GM18861 (cell line): ENCODE measurements around the gene HLTF.
"Not testable (repeated sequence)": the region's sequence is repeated elsewhere in the genome, so short reads cannot be mapped to it uniquely, and the experiment has no call there.

ENCODE experiments used
- ATAC-seq: cut with Tn5 transposase; IDR thresholded peaks from one replicate; pipeline ENCODE4 v1.9.1; 2021; ENCODE audit not compliant: unreplicated experiment

Gene HLTF

GRCh38 chr3:148992027-148992634 is 94.2 kb downstream of the HLTF start:
- peak; percentile 19 for ATAC-seq

GRCh38 chr3:148991219-148992026 is 94.9 kb downstream of the HLTF start, which contains the start of gene GYG1:
GYG1 (plus strand) TSS chr3:148991540; CDS start chr3:148991641, 101 bp downstream.
- ATAC-seq = peak; percentile 83

- ATAC-seq = peak; percentile 31
Measured at GRCh38 chr3:148990236-148990635, 96.1 kb downstream of the HLTF start.

- not testable (repeated sequence) for ATAC-seq
Measured at GRCh38 chr3:148987551-148987950, 98.8 kb downstream of the HLTF start.

- ATAC-seq = no peak
Measured at GRCh38 chr3:148981273-148981672, 105.1 kb downstream of the HLTF start.
